PC-3 (cell line): ENCODE measurements around the gene DPM3. TPM values are rescaled to one million over a fixed set of nuclear protein-coding genes. Genes with fewer than 3 reads are reported as not detected.
A peak's percentile ranks its signal among the peaks of the same experiment; 100 is the strongest.

ENCODE experiments used
- ATAC-seq: fragments of 200-7000 bp; cut with Tn5 transposase; 2 replicates; pipeline ENCODE4 v1.9.1; 2020; ENCODE audit warnings: mild to moderate bottlenecking, moderate library complexity
- BruUV-seq: library from RNA; stranded (reverse); fragments of 400-500 nt; replicated peaks from 2 replicates; lab custom pipeline; 2021; lab: Mats Ljungman, UMichigan
- CTCF ChIA-PET: fragments of 300-600 bp; sonication (Branson Sonifier 250); formaldehyde crosslinking; loops from one replicate; lab custom pipeline; 2022; ENCODE audit warnings: antibody characterized with exemption; lab: Charles Lee
- POLR2A ChIA-PET: fragments of 300-600 bp; sonication (Branson Sonifier 250); formaldehyde crosslinking; loops from one replicate; lab custom pipeline; 2022; ENCODE audit warnings: antibody characterized with exemption; ENCODE audit not compliant: unreplicated experiment; lab: Charles Lee
- DNase-seq: peaks from one replicate; pipeline ENCODE4 v3.0.0-alpha.2; 2015
- H2AFZ ChIP-seq: fragments of 300-600 bp; sonication (generic); 2 replicates; pipeline ENCODE4 v1.6.0; 2016; ENCODE audit warnings: antibody characterized with exemption, low read length
- H3F3A ChIP-seq: fragments of 300-600 bp; sonication (generic); one replicate; pipeline ENCODE4 v1.6.0; 2017; ENCODE audit warnings: antibody characterized with exemption, low read length, control low read depth, mild to moderate bottlenecking; ENCODE audit not compliant: unreplicated experiment
- H3K27ac ChIP-seq: fragments of 300-600 bp; sonication (generic); 2 replicates; pipeline ENCODE4 v1.5.1; 2016; ENCODE audit warnings: mild to moderate bottlenecking, low read length
- H3K27me3 ChIP-seq: fragments of 300-600 bp; sonication (generic); 2 replicates; pipeline ENCODE4 v1.6.1; 2016; ENCODE audit warnings: low read length, mixed read lengths
- H3K36me3 ChIP-seq: fragments of 300-600 bp; sonication (generic); 2 replicates; pipeline ENCODE4 v1.6.1; 2016; ENCODE audit warnings: low read depth, mixed run types, low read length, mixed read lengths
- H3K4me1 ChIP-seq: fragments of 300-600 bp; sonication (generic); 2 replicates; pipeline ENCODE4 v1.5.1; 2016; ENCODE audit warnings: low read length; ENCODE audit not compliant: insufficient read depth
- H3K4me2 ChIP-seq: fragments of 300-600 bp; sonication (generic); 2 replicates; pipeline ENCODE4 v1.6.0; 2016; ENCODE audit warnings: low read length
- H3K4me3 ChIP-seq: fragments of 300-600 bp; sonication (generic); 2 replicates; pipeline ENCODE4 v1.5.1; 2016; ENCODE audit warnings: mild to moderate bottlenecking, low read length, mixed read lengths
- H3K79me2 ChIP-seq: fragments of 300-600 bp; sonication (generic); 2 replicates; pipeline ENCODE4 v1.6.1; 2017; ENCODE audit warnings: low read length, mixed read lengths
- H3K9ac ChIP-seq: fragments of 300-600 bp; sonication (generic); 2 replicates; pipeline ENCODE4 v1.6.0; 2016; ENCODE audit warnings: mild to moderate bottlenecking, low read length
- H3K9me2 ChIP-seq: fragments of 300-600 bp; sonication (generic); replicated peaks from 2 replicates; pipeline ENCODE4 v1.6.1; 2016; ENCODE audit warnings: mixed run types, low read length, mixed read lengths
- H3K9me3 ChIP-seq: fragments of 300-600 bp; sonication (generic); 2 replicates; pipeline ENCODE4 v1.6.1; 2016; ENCODE audit warnings: low read length, mixed read lengths
- H4K20me1 ChIP-seq: fragments of 300-600 bp; sonication (generic); 2 replicates; pipeline ENCODE4 v1.6.1; 2016; ENCODE audit warnings: low read length, mixed read lengths
- EZH2 ChIP-seq: fragments of 300-600 bp; sonication (generic); IDR thresholded peaks from one replicate; pipeline ENCODE4 v1.6.1; 2017; ENCODE audit warnings: antibody characterized with exemption, mild to moderate bottlenecking, low read length; ENCODE audit not compliant: unreplicated experiment
- EZH2phosphoT487 ChIP-seq: fragments of 300-600 bp; sonication (generic); IDR thresholded peaks from 2 replicates; pipeline ENCODE4 v1.6.1; 2018; ENCODE audit warnings: mild to moderate bottlenecking, antibody characterized with exemption, low read length, borderline replicate concordance
- intact Hi-C: fragments of 100-400 bp; cut with micrococcal nuclease; formaldehyde crosslinking; loops from 2 replicates; pipeline ENCODE4 v1.9.0; 2023
- total RNA-seq: library from RNA; depleted of rRNA; stranded (reverse); fragments of >200 nt; gene quantifications from 2 replicates; pipeline ENCODE4 v1.2.3, GENCODE V29; 2014
- TF ChIP-seq, protein P1 (sequence below): fragments of 300-600 bp; sonication (generic); conservative IDR thresholded peaks from 2 replicates; pipeline ENCODE4 v1.5.1; 2017; ENCODE audit warnings: antibody characterized with exemption, low read depth, mild to moderate bottlenecking, low read length

DPM3 gene
- total RNA-seq, 1 experiment from 2014 or later = 74.3 TPM

DNA sequence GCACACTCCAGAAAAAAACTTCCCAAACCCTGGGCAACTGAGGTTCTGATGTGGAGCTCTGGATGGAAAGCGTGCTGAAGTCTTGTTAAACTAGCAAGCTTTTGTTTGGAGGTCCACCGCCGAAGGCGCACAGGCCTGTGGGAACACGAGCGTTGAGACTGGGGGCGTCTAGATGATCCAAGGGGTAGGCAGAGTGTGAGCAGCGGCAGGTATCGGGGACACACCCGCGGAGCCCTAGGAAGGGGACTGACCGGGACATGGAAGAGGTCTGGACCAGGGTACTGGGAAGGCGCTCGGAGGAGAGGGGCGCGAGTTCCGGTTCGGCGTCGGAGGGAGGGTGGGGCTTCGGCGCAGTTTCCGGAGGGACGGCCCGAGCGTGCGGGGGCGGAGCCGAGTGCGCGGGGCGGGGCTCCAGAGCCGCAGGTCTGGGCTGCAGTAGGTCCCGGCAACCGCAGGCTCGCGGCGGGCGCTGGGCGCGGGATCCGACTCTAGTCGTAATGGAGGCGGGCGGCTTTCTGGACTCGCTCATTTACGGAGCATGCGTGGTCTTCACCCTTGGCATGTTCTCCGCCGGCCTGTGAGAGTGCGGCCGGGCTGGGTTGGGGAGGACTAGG is 4.8 kb downstream of the DPM3 start, which contains the start of gene SLC50A1:
TSS of gene SLC50A1 (plus strand) at position 438 of the 614 bp plus-strand sequence. CDS start at position 498, 60 bp downstream.
- DNase-seq = peak; percentile 97
- peaks cover 51% of the 10 kb centered on the region for H3K79me2 ChIP-seq
- TF ChIP-seq EZH2 = no peak
- TF ChIP-seq, protein P1, sequence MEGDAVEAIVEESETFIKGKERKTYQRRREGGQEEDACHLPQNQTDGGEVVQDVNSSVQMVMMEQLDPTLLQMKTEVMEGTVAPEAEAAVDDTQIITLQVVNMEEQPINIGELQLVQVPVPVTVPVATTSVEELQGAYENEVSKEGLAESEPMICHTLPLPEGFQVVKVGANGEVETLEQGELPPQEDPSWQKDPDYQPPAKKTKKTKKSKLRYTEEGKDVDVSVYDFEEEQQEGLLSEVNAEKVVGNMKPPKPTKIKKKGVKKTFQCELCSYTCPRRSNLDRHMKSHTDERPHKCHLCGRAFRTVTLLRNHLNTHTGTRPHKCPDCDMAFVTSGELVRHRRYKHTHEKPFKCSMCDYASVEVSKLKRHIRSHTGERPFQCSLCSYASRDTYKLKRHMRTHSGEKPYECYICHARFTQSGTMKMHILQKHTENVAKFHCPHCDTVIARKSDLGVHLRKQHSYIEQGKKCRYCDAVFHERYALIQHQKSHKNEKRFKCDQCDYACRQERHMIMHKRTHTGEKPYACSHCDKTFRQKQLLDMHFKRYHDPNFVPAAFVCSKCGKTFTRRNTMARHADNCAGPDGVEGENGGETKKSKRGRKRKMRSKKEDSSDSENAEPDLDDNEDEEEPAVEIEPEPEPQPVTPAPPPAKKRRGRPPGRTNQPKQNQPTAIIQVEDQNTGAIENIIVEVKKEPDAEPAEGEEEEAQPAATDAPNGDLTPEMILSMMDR = no peak
- TF ChIP-seq EZH2phosphoT487 = no peak
- ChIA-PET POLR2A (interaction anchor here (0.6 to 1.0 kb wide), 5 partner anchors 10 to 719 kb away, joined by 4 to 6 read pairs (median 4); partner anchors contain the start of gene KRTCAP2), CTCF (interaction anchor here (0.6 to 1.8 kb wide), 6 partner anchors 32 to 84 kb away, joined by 3 to 8 read pairs (median 4); partner anchors contain the start of genes ADAM15 and KRTCAP2)
- peak; percentile 73 for ATAC-seq
- peak within 1 kb of the TSS; percentile 89 for H3K9ac ChIP-seq
- no peaks in the 10 kb centered on the region for H4K20me1 ChIP-seq
- intact Hi-C loops = loop anchor here (1.0 to 5.0 kb wide), 4 partner anchors 8 to 163 kb away; partner anchors contain the start of genes CKS1B, EFNA1 and SHC1
- H3K36me3 ChIP-seq = peaks cover 26% of the 10 kb centered on the region
- no peaks in the 10 kb centered on the region for H3K9me2 ChIP-seq
- H3K4me1 ChIP-seq = peaks cover 54% of the 10 kb centered on the region
- no peaks in the 10 kb centered on the region for H3K9me3 ChIP-seq
- no TSS peak for BruUV-seq
- H3K27ac ChIP-seq = peak within 1 kb of the TSS; percentile 94
- no peaks in the 10 kb centered on the region for H3F3A ChIP-seq
- peak within 1 kb of the TSS; percentile 87 for H3K4me3 ChIP-seq
- no peaks in the 10 kb centered on the region for H3K27me3 ChIP-seq
- H3K4me2 ChIP-seq = peak within 1 kb of the TSS; percentile 91
- H2AFZ ChIP-seq = peak within 1 kb of the TSS; percentile 67

DNA sequence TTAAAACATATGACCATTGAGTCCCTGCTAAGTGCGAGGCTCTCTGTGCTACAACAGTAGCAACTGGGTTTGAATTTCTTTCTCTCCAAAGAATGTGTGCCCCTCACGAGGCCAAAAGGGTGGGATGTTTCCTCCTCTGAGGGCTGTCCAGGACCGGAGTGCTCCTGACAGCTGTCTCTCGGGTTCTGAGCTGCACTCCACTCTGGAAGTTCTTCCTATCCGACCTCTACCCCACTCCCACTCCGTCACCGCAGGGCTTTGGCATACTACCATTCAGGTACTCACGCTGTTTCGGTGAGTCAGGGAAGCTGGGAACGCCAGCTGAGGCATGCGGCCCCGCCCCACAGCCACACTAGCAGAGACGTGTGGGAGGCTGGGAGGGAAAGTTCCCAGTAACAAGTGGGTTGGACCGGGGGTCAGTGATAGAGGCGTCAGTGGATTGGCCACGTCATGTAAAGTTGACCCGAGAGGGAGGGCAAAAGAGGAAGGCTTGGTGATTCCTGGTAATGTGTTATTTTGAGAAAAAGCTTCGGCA is 5.4 kb downstream of the DPM3 start:
- H3K27ac ChIP-seq = peak overlapping the region; percentile 94
- peaks cover 53% of the 10 kb centered on the region for H3K79me2 ChIP-seq
- H3K4me1 ChIP-seq = peaks cover 59% of the 10 kb centered on the region
- TF ChIP-seq, protein P1 = no peak
- TF ChIP-seq EZH2phosphoT487 = no peak
- no peak for TF ChIP-seq EZH2
- H3K27me3 ChIP-seq = no peaks in the 10 kb centered on the region
- H4K20me1 ChIP-seq = no peaks in the 10 kb centered on the region
- peak overlapping the region; percentile 89 for H3K9ac ChIP-seq
- peaks cover 26% of the 10 kb centered on the region for H3K36me3 ChIP-seq
- no peaks in the 10 kb centered on the region for H3K9me3 ChIP-seq
- DNase-seq (peak; percentile 100), ATAC-seq (peak; percentile 74)
- peak overlapping the region; percentile 67; the same call in 1 of the 2 replicates for H2AFZ ChIP-seq
- TSS peak; percentile 82 for BruUV-seq
- ChIA-PET POLR2A (interaction anchor here (0.6 to 1.0 kb wide), 6 partner anchors 9 to 719 kb away, joined by 3 to 6 read pairs (median 4); partner anchors contain the start of gene KRTCAP2), CTCF (interaction anchor here (0.6 to 1.8 kb wide), 7 partner anchors 32 to 84 kb away, joined by 3 to 8 read pairs (median 4); partner anchors contain the start of genes ADAM15 and KRTCAP2)
- intact Hi-C loops = loop anchor here (1.0 to 5.0 kb wide), 4 partner anchors 8 to 163 kb away; partner anchors contain the start of genes CKS1B, EFNA1 and SHC1
- H3K9me2 ChIP-seq = no peaks in the 10 kb centered on the region
- H3F3A ChIP-seq = no peaks in the 10 kb centered on the region
- peak overlapping the region; percentile 91 for H3K4me2 ChIP-seq
- H3K4me3 ChIP-seq = peak overlapping the region; percentile 87
